Measurements from ENCODE around the gene TYR. TPM values are rescaled to one million over a fixed set of nuclear protein-coding genes. Genes with fewer than 3 reads are reported as not detected.

TYR gene
- total RNA-seq, 3 donors from 2014 or later (not counting 1 experiment from before 2014, with no cell fraction given), result not detected

DNA sequence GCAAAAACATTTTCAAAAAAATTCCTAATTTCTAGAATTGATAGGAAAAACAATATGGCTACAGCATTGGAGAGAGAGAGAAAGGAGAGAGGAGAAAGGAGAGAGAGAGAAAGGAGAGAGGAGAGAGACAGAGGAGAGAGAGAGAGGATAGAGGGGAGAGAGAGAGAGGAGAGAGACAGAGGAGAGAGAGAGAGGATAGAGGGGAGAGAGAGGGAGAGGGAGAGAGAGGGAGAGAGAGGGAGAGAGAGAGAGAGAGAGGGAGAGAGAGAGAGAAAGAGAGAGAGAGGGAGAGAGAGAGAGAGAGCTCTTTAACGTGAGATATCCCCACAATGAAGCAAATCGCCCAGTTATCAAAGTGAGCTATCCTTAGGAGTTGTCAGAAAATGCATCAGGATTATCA, 737 bp upstream of the TYR start:
- H3K27ac Mint-ChIP-seq, result no peak overlapping the region
- H3K27me3 Mint-ChIP-seq (ENCODE audit: low read depth in 2 of 2), result no peaks in the 10 kb centered on the region
- no peak overlapping the region for H3K27ac ChIP-seq (ENCODE audit: low read length)
- no peaks in the 10 kb centered on the region for H3K36me3 Mint-ChIP-seq
- no peak overlapping the region for H3K4me3 Mint-ChIP-seq
- H3K4me3 ChIP-seq (ENCODE audit: low read length), result no peak overlapping the region
- DNase-seq (no peak), ATAC-seq (no peak)
- H3K9me3 ChIP-seq (ENCODE audit: control insufficient read depth, insufficient read depth, low read length), result no peaks in the 10 kb centered on the region
- no peaks in the 10 kb centered on the region for H3K4me1 ChIP-seq (ENCODE audit: control insufficient read depth, insufficient read depth, low read length)
- intact Hi-C loops (cut with micrococcal nuclease), result no loop called here
- WGBS (ENCODE audit: insufficient coverage), result 89% methylated on average over 2 of the region's 2 CpGs
- TF ChIP-seq CTCF (IDR thresholded peaks at IDR 0.05), result no peak
- H3K36me3 ChIP-seq (ENCODE audit: control insufficient read depth, insufficient read depth, low read length), result no peaks in the 10 kb centered on the region
- H3K9me3 Mint-ChIP-seq, result peaks cover 9 to 11% of the 10 kb centered on the region in 2 donors
- no peaks in the 10 kb centered on the region for H3K4me1 Mint-ChIP-seq
- H3K27me3 ChIP-seq (ENCODE audit: control insufficient read depth, insufficient read depth, low read length), result no peaks in the 10 kb centered on the region

- Histone ChIP-seq H3K36me3 (ENCODE audit: control insufficient read depth, insufficient read depth, low read length) (no peaks in the 10 kb centered on the region), H3K27ac (ENCODE audit: low read length) (no peak overlapping the region), H3K9me3 (ENCODE audit: control insufficient read depth, insufficient read depth, low read length) (no peaks in the 10 kb centered on the region), H3K4me3 (ENCODE audit: low read length) (no peak overlapping the region), H3K27me3 (ENCODE audit: control insufficient read depth, insufficient read depth, low read length) (no peaks in the 10 kb centered on the region), H3K4me1 (ENCODE audit: control insufficient read depth, insufficient read depth, low read length) (no peaks in the 10 kb centered on the region)
- H3K27me3 Mint-ChIP-seq (ENCODE audit: low read depth in 2 of 2), result no peaks in the 10 kb centered on the region
- H3K36me3 Mint-ChIP-seq, result no peaks in the 10 kb centered on the region
- ATAC-seq (no peak), DNase-seq (no peak)
- no peak overlapping the region for H3K27ac Mint-ChIP-seq
- no peak for TF ChIP-seq CTCF (IDR thresholded peaks at IDR 0.05)
- H3K4me1 Mint-ChIP-seq, result no peaks in the 10 kb centered on the region
- H3K9me3 Mint-ChIP-seq, result peaks cover 6 to 7% of the 10 kb centered on the region in 2 donors
- WGBS (ENCODE audit: insufficient coverage), result 93% methylated on average over 1 of the region's 2 CpGs
- intact Hi-C loops (cut with micrococcal nuclease), result no loop called here
- no peak overlapping the region for H3K4me3 Mint-ChIP-seq
These were observed 3.4 kb downstream of the TYR start for GRCh38 chr11:89181111-89181510.

DNA sequence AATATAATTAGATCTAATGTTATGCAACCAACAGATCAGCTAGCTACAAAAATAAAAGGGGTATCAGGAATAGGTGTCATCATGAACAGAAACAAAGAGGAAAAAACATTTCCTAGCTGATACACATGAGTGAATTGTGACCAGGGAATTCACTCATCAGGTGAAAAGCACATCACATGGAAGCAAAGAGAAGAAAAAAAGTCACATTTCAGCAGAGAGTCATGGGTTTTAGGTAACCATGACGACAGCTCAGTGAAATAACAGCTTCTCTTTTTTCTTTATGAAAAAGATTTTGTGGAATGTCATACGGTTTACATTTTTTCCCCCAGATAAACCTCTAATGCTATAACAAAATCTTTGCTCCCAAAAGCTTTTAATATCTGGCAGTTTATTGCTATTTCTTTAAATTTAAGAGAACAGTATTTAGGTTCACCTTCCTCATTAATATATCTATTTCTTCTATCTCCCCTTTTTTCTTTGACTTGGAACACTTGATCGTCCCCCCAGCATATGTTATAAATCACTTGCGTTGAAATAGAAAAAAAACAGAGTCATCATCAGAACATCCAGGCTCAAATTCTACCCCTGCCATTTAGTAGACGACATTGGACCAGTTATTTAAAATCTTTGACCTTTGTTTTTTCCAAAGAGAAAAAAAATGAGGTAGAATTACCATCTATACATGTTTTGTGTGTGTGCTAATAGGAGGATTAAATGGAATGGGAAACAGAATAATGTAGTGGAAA, 5.3 kb downstream of the TYR start:
- no peaks in the 10 kb centered on the region for H3K4me1 ChIP-seq (ENCODE audit: control insufficient read depth, insufficient read depth, low read length)
- H3K36me3 ChIP-seq (ENCODE audit: control insufficient read depth, insufficient read depth, low read length), result no peaks in the 10 kb centered on the region
- no peak overlapping the region for H3K27ac ChIP-seq (ENCODE audit: low read length)
- H3K9me3 Mint-ChIP-seq, result peaks cover 3 to 6% of the 10 kb centered on the region in 2 donors
- no peak overlapping the region for H3K27ac Mint-ChIP-seq
- WGBS (ENCODE audit: insufficient coverage), result 82% methylated on average over 3 of the region's 5 CpGs
- H3K4me1 Mint-ChIP-seq, result no peaks in the 10 kb centered on the region
- intact Hi-C loops (cut with micrococcal nuclease), result no loop called here
- H3K4me3 ChIP-seq (ENCODE audit: low read length), result no peak overlapping the region
- H3K4me3 Mint-ChIP-seq, result no peak overlapping the region
- H3K36me3 Mint-ChIP-seq, result no peaks in the 10 kb centered on the region
- no peaks in the 10 kb centered on the region for H3K27me3 ChIP-seq (ENCODE audit: control insufficient read depth, insufficient read depth, low read length)
- no peak for TF ChIP-seq CTCF (IDR thresholded peaks at IDR 0.05)
- ATAC-seq (no peak), DNase-seq (no peak)
- H3K27me3 Mint-ChIP-seq (ENCODE audit: low read depth in 2 of 2), result no peaks in the 10 kb centered on the region
- H3K9me3 ChIP-seq (ENCODE audit: control insufficient read depth, insufficient read depth, low read length), result no peaks in the 10 kb centered on the region

DNA sequence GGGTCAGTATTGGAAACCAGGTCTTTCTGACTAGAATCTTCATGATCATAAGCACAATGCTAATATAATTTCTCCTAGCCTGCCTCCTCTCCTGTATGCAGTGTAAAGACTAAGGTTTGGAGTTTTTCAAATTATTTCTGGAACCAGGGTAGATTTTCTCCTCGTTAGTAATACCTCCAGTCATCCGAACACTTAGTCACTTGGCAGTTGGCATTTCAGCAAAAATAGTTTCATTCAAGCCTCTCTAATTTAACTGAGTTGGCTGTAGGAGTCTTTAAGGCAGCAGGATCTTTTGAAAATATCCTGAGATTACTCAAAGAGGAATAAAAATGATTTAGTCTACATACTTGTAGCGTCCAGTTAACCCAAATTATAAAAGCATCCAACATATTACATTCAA, 6.3 kb downstream of the TYR start:
- no peaks in the 10 kb centered on the region for H3K27me3 Mint-ChIP-seq (ENCODE audit: low read depth in 2 of 2)
- Histone ChIP-seq H3K27ac (ENCODE audit: low read length) (no peak overlapping the region), H3K27me3 (ENCODE audit: control insufficient read depth, insufficient read depth, low read length) (no peaks in the 10 kb centered on the region), H3K4me1 (ENCODE audit: control insufficient read depth, insufficient read depth, low read length) (no peaks in the 10 kb centered on the region), H3K36me3 (ENCODE audit: control insufficient read depth, insufficient read depth, low read length) (no peaks in the 10 kb centered on the region), H3K4me3 (ENCODE audit: low read length) (no peak overlapping the region), H3K9me3 (ENCODE audit: control insufficient read depth, insufficient read depth, low read length) (no peaks in the 10 kb centered on the region)
- TF ChIP-seq CTCF (IDR thresholded peaks at IDR 0.05), result no peak
- no peaks in the 10 kb centered on the region for H3K4me1 Mint-ChIP-seq
- intact Hi-C loops (cut with micrococcal nuclease), result no loop called here
- H3K27ac Mint-ChIP-seq, result no peak overlapping the region
- peaks cover 3 to 6% of the 10 kb centered on the region in 2 donors for H3K9me3 Mint-ChIP-seq
- DNase-seq (no peak), ATAC-seq (no peak)
- no peaks in the 10 kb centered on the region for H3K36me3 Mint-ChIP-seq
- WGBS (ENCODE audit: insufficient coverage), result 80% methylated on average over 1 of the region's 3 CpGs
- no peak overlapping the region for H3K4me3 Mint-ChIP-seq

Measured in natural killer cell (primary cell).